Measurements from ENCODE around the gene PRDM16. TPM values are rescaled to one million over a fixed set of nuclear protein-coding genes. Genes with fewer than 3 reads are reported as not detected.

Gene PRDM16
- total RNA-seq, 1 donor from 2014 or later = 0.79 TPM

DNA sequence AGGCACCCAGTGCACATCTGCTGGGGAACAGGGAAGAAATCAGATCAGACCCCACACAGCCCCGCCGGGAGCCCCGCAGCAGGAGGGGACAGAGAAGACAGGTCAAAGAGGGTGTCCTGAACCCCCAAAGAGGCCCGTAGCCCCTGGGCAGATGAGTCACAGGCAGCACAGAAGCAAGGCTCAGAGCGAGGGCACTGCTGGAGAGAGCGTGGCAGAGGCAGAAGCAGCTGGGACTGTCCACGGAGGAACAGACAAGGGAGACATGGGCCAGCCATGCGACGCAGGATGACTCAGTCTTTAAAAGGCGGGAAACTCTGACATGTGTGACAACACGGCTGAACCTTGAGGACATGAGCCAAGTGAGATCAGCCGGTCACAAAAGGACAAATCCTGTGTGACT lies 14.5 kb upstream of the PRDM16 start:
- Histone ChIP-seq H3K27me3 (ENCODE audit: control insufficient read depth, insufficient read depth, low read length) (peaks cover 2% of the 10 kb centered on the region), H3K36me3 (ENCODE audit: control insufficient read depth, insufficient read depth, low read length) (no peaks in the 10 kb centered on the region)
- no peak for DNase-seq (ENCODE audit: low read depth)

DNA sequence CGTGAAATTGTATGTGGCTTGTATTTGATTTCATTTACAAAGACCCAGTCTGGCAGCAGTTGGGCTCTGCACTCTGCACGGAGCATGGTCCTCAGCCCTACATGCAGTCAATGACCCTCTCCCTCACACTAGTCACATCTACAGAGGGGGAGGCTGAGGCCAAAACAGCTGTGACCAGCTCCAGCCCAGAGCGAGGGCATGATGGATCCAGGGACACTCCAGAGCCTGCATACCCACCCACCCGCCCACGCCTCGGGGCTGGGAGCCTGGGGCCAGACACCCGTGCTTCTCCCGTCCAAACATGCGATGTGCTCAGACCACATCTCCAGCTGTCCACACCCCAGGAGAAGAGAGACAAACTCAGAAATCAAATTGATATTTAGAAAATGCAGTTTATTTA lies 14.0 kb upstream of the PRDM16 start:
- H3K4me3 ChIP-seq (ENCODE audit: low read depth, low read length) = no peak overlapping the region
- TF ChIP-seq, protein P1, sequence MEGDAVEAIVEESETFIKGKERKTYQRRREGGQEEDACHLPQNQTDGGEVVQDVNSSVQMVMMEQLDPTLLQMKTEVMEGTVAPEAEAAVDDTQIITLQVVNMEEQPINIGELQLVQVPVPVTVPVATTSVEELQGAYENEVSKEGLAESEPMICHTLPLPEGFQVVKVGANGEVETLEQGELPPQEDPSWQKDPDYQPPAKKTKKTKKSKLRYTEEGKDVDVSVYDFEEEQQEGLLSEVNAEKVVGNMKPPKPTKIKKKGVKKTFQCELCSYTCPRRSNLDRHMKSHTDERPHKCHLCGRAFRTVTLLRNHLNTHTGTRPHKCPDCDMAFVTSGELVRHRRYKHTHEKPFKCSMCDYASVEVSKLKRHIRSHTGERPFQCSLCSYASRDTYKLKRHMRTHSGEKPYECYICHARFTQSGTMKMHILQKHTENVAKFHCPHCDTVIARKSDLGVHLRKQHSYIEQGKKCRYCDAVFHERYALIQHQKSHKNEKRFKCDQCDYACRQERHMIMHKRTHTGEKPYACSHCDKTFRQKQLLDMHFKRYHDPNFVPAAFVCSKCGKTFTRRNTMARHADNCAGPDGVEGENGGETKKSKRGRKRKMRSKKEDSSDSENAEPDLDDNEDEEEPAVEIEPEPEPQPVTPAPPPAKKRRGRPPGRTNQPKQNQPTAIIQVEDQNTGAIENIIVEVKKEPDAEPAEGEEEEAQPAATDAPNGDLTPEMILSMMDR (IDR thresholded peaks at IDR 0.05; ENCODE audit: insufficient read depth, low read length, severe bottlenecking) = no peak
- FAIRE-seq = no peak
- H3K27me3 ChIP-seq (ENCODE audit: control insufficient read depth, insufficient read depth, low read length) = peaks cover 2% of the 10 kb centered on the region
- H3K36me3 ChIP-seq (ENCODE audit: control insufficient read depth, insufficient read depth, low read length) = no peaks in the 10 kb centered on the region
- no peak for DNase-seq (ENCODE audit: low read depth)

More for the DNA sequence above, 14.5 kb upstream of the PRDM16 start:
- no peak for FAIRE-seq
- TF ChIP-seq, protein P1 (IDR thresholded peaks at IDR 0.05; ENCODE audit: insufficient read depth, low read length, severe bottlenecking) = no peak
- H3K4me3 ChIP-seq (ENCODE audit: low read depth, low read length) = no peak overlapping the region

DNA sequence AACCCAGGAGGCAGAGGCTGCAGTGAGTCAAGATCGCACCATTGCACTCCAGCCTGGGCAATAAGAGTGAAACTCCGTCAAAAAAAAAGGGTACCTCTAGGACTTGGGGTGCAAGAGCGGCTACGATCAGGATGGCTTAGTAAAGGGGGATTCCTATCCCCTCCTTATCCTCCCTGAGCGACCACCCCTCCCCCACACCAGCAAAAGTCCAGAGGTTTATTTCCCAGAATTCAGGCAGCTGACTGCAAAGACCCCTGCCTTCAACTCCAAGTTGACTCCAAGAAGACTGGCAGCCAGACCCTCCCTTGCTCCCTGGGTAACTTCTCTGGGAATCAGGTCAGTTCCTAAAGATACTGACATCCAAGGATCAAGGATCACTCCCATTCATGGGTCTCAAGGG lies 12.4 kb upstream of the PRDM16 start:
- Histone ChIP-seq H3K4me3 (ENCODE audit: low read depth, low read length) (no peak overlapping the region), H3K27me3 (ENCODE audit: control insufficient read depth, insufficient read depth, low read length) (peaks cover 3% of the 10 kb centered on the region), H3K36me3 (ENCODE audit: control insufficient read depth, insufficient read depth, low read length) (no peaks in the 10 kb centered on the region)
- DNase-seq (ENCODE audit: low read depth) = no peak
- TF ChIP-seq, protein P1 (IDR thresholded peaks at IDR 0.05; ENCODE audit: insufficient read depth, low read length, severe bottlenecking) = no peak
- FAIRE-seq = no peak

DNA sequence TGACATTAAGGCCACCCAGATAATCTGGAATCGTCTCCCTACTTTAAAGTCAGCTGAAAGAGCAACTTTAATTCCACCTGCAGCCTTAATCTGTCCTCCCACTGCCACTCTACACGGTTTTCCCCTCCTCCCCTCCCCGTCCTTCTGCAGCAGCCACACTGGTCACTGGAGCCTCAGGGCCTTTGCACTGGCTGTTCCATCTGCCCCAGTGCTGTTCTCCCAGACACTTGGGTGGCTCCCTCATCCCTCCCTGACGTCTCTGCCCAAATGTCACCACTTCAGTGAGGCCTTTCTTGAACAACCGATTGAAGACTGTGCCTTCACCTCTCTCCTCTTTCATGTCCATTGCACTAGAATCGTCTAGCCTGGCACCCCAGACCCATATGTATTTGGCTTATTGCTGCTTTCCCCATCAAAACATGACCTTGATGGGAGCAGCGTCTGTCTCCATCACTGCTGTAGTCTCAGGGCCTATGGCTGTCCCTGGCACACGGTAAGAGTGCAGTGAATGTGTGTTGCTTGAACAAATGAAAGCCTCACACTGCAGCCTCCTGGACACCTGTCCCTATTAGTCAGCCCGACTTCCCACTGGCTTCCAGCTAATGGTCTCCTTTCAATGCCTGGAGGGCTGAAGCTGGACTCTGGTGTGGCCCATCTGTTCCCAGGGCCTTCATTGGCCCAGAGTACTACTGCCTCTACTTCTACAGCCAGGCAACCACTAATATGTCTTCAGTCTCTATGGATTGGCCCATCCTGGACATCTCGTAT lies 10.6 kb upstream of the PRDM16 start:
- no peaks in the 10 kb centered on the region for H3K36me3 ChIP-seq (ENCODE audit: control insufficient read depth, insufficient read depth, low read length)
- peaks cover 3% of the 10 kb centered on the region for H3K27me3 ChIP-seq (ENCODE audit: control insufficient read depth, insufficient read depth, low read length)
- no peak overlapping the region for H3K4me3 ChIP-seq (ENCODE audit: low read depth, low read length)
- DNase-seq (ENCODE audit: low read depth) (no peak), FAIRE-seq (peak; percentile 43)
- TF ChIP-seq, protein P1 (IDR thresholded peaks at IDR 0.05; ENCODE audit: insufficient read depth, low read length, severe bottlenecking) = no peak

DNA sequence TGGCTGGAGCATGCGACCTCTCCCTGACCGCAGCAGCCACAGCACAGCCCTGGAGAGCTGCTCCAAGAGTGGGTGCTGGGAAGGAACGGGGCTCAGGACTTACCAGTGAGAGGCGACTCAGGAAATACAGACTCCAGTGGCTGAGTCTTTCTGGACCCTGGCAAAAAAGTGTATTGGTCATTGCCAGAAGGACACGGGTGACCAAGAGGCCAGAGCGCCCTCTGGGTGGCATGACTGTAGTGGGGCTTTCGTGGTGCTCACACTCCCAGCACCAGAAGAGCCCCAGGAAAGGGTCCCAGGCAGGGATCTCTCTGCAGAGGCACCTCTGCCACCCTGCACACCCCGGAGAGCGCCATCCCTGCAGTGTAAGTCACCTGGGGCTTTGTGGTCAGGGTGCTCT lies 8.9 kb upstream of the PRDM16 start:
- FAIRE-seq = no peak
- no peak for DNase-seq (ENCODE audit: low read depth)
- no peak overlapping the region for H3K4me3 ChIP-seq (ENCODE audit: low read depth, low read length)
- TF ChIP-seq, protein P1 (IDR thresholded peaks at IDR 0.05; ENCODE audit: insufficient read depth, low read length, severe bottlenecking) = no peak
- no peaks in the 10 kb centered on the region for H3K36me3 ChIP-seq (ENCODE audit: control insufficient read depth, insufficient read depth, low read length)
- peaks cover 3% of the 10 kb centered on the region for H3K27me3 ChIP-seq (ENCODE audit: control insufficient read depth, insufficient read depth, low read length)

Data from bronchial epithelial cell (primary cell).